HEK293T (cell line): ENCODE measurements around the gene FAM120B.
"Not testable (repeated sequence)": the region's sequence is repeated elsewhere in the genome, so short reads cannot be mapped to it uniquely, and the experiment has no call there.

Experiments used
- CTCF ChIA-PET: fragments of 350-600 bp; formaldehyde crosslinking; extraction: SDS; loops from one replicate; lab custom pipeline; 2021; ENCODE audit warnings: antibody characterized with exemption, inconsistent platforms; lab: Yijun Ruan, JAX
- POLR2A ChIA-PET: fragments of 350-600 bp; formaldehyde crosslinking; extraction: SDS; loops from one replicate; lab custom pipeline; 2020; ENCODE audit warnings: antibody characterized with exemption, inconsistent platforms; lab: Yijun Ruan, JAX
- DNase-seq: peaks from one replicate; pipeline ENCODE4 v3.0.0; 2012; ENCODE audit warnings: mixed read lengths; ENCODE audit errors: extremely low spot score
- ARNT ChIP-seq: fragments of 450-650 bp; IDR thresholded peaks from 2 replicates; pipeline ENCODE4 v1.6.1; 2017; ENCODE audit warnings: mild to moderate bottlenecking
- BHLHE40 ChIP-seq: fragments of 450-650 bp; IDR thresholded peaks from 2 replicates; pipeline ENCODE4 v1.6.1; 2016; ENCODE audit warnings: mild to moderate bottlenecking, moderate library complexity, borderline replicate concordance
- CTBP1 ChIP-seq: fragments of 450-650 bp; IDR thresholded peaks from 2 replicates; pipeline ENCODE4 v1.6.1; 2016; ENCODE audit warnings: borderline replicate concordance
- ELF4 ChIP-seq: fragments of 450-650 bp; IDR thresholded peaks from 2 replicates; pipeline ENCODE4 v1.6.1; 2017; ENCODE audit warnings: antibody characterized with exemption
- FOXA1 ChIP-seq: fragments of 450-650 bp; IDR thresholded peaks from 2 replicates; pipeline ENCODE4 v1.6.1; 2016; ENCODE audit warnings: mild to moderate bottlenecking
- FOXK2 ChIP-seq: fragments of 450-650 bp; IDR thresholded peaks from 2 replicates; pipeline ENCODE4 v1.6.1; 2016; ENCODE audit warnings: mild to moderate bottlenecking
- FOXM1 ChIP-seq: fragments of 450-650 bp; IDR thresholded peaks from 2 replicates; pipeline ENCODE4 v1.6.1; 2017; ENCODE audit warnings: mild to moderate bottlenecking, borderline replicate concordance
- HDGF ChIP-seq: fragments of 450-650 bp; IDR thresholded peaks from 2 replicates; pipeline ENCODE4 v1.6.1; 2017; ENCODE audit warnings: antibody characterized with exemption, borderline replicate concordance
- L3MBTL2 ChIP-seq: fragments of 450-650 bp; conservative IDR thresholded peaks from 2 replicates; pipeline ENCODE4 v1.6.1; 2016; ENCODE audit warnings: mild to moderate bottlenecking
- LEF1 ChIP-seq: fragments of 450-650 bp; IDR thresholded peaks from 2 replicates; pipeline ENCODE4 v1.6.1; 2017; ENCODE audit warnings: mild to moderate bottlenecking, borderline replicate concordance
- NFRKB ChIP-seq: fragments of 450-650 bp; IDR thresholded peaks from 2 replicates; pipeline ENCODE4 v1.6.1; 2016; ENCODE audit warnings: mild to moderate bottlenecking, moderate library complexity
- SP1 ChIP-seq: fragments of 450-650 bp; IDR thresholded peaks from 2 replicates; pipeline ENCODE4 v1.6.1; 2017
- SUZ12 ChIP-seq: fragments of 450-650 bp; IDR thresholded peaks from 2 replicates; pipeline ENCODE4 v1.6.1; 2016; ENCODE audit warnings: mild to moderate bottlenecking
- TARDBP ChIP-seq: fragments of 450-650 bp; IDR thresholded peaks from 2 replicates; pipeline ENCODE4 v1.6.1; 2016
- ZNF384 ChIP-seq: fragments of 450-650 bp; IDR thresholded peaks from 2 replicates; pipeline ENCODE4 v1.6.1; 2016
- TF ChIP-seq, protein P1 (sequence below): fragments of 450-650 bp; IDR thresholded peaks from 2 replicates; pipeline ENCODE4 v1.6.1; 2016

The FAM120B gene

DNA sequence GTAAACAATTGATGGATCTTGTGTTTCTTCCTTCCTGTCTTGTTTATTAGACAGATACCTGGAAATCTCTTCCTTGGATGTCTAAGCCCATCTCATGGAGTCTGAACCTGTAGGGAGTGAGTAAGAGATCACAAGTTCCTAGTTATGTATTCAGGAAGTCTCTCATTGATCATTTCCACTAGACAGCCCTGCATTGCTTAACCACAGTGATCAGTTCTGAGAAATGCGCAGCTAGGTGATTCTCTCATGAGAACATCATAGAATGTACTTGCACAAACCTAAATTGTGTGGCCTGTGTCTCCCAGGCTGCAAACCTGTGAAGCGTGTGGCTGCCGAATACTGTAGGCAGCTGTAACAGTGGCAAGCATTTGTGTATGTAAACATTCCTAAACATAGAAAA lies 39.1 kb downstream of the FAM120B start:
- ChIA-PET CTCF (no interaction called here), POLR2A (no interaction called here)
- no peak for TF ChIP-seq SP1
- TF ChIP-seq ZNF384 = no peak
- TF ChIP-seq, protein P1, sequence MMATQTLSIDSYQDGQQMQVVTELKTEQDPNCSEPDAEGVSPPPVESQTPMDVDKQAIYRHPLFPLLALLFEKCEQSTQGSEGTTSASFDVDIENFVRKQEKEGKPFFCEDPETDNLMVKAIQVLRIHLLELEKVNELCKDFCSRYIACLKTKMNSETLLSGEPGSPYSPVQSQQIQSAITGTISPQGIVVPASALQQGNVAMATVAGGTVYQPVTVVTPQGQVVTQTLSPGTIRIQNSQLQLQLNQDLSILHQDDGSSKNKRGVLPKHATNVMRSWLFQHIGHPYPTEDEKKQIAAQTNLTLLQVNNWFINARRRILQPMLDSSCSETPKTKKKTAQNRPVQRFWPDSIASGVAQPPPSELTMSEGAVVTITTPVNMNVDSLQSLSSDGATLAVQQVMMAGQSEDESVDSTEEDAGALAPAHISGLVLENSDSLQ = no peak
- no peak for TF ChIP-seq ELF4
- no peak for TF ChIP-seq FOXA1
- no peak for TF ChIP-seq LEF1
- no peak for DNase-seq

DNA sequence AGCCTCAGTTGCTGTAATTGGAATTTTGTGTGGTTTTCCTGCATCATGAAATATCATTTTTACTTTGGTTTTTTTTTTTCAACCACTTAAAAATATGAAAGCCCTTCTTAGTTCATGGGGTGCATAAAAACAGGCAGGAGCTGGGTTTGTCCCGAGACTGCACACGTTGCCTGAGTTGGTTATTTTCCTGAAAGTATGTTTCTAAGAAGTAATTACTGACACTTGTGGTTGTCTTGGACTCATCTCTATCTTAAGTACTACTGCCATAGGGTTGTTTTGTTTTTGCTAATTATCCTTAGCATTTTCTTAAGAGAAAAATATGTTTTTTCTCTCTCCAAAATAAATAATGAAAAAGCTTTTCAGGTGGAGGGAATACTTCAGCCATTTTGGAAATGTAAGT lies 40.1 kb downstream of the FAM120B start:
- POLR2A ChIA-PET = no interaction called here
- CTCF ChIA-PET = no interaction called here
- TF ChIP-seq HDGF (no peak), SP1 (no peak), LEF1 (no peak), ZNF384 (no peak), BHLHE40 (no peak), FOXM1 (no peak), TARDBP (no peak), FOXA1 (no peak)
- TF ChIP-seq, protein P1 = no peak
- DNase-seq = no peak

DNA sequence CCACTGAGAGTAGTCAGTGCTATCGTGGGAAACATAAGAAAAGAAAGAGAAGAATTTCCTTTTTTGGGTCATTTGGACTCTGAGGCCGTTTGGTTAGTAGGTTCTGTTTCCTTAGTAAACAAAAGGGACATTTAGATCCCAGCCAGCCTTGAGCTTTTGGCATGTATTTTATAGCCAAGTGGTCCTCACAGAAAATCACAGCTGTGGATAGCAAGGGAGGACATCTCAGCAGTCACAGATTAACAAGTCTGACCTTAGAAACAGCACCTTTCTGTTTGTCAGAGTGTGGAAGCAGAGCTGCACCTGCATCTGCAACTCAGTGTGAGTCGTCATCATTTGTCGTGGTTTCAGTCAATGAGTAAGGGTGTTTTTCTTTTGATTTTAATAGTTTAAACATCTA lies 40.5 kb downstream of the FAM120B start:
- DNase-seq = no peak
- POLR2A ChIA-PET = no interaction called here
- CTCF ChIA-PET = no interaction called here
- TF ChIP-seq ZNF384 = no peak
- TF ChIP-seq, protein P1 = no peak
- TF ChIP-seq FOXA1 = no peak
- TF ChIP-seq L3MBTL2 = no peak
- no peak for TF ChIP-seq SUZ12
- TF ChIP-seq FOXM1 = no peak
- no peak for TF ChIP-seq CTBP1
- no peak for TF ChIP-seq FOXK2
- no peak for TF ChIP-seq NFRKB
- TF ChIP-seq SP1 = no peak
- no peak for TF ChIP-seq ARNT

DNA sequence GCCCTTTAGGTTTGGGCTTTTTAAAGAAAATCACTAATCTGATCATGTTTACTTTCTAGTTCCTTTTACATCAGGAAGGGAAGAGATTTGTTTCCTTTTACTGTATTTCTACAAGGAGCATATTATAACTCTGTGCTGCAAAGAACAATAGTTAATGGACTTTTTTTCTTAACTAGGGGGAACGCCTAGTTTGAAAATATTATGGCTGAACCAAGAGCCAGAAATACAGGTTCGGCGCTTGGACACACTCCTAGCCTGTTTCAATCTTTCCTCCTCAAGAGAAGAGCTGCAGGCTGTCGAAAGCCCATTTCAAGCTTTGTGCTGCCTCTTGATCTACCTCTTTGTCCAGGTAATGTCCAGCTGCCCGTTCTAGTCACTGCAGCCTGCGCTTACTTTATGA lies 41.4 kb downstream of the FAM120B start:
- CTCF ChIA-PET = no interaction called here
- DNase-seq = no peak
- POLR2A ChIA-PET = no interaction called here
- no peak for TF ChIP-seq FOXM1
- TF ChIP-seq FOXA1 = no peak
- TF ChIP-seq, protein P1 = no peak
- TF ChIP-seq ELF4 = no peak
- no peak for TF ChIP-seq NFRKB
- no peak for TF ChIP-seq L3MBTL2
- TF ChIP-seq SUZ12 = no peak
- TF ChIP-seq SP1 = no peak
- no peak for TF ChIP-seq TARDBP
- TF ChIP-seq BHLHE40 = no peak
- no peak for TF ChIP-seq CTBP1
- no peak for TF ChIP-seq LEF1
- TF ChIP-seq HDGF = no peak
- no peak for TF ChIP-seq ARNT

DNA sequence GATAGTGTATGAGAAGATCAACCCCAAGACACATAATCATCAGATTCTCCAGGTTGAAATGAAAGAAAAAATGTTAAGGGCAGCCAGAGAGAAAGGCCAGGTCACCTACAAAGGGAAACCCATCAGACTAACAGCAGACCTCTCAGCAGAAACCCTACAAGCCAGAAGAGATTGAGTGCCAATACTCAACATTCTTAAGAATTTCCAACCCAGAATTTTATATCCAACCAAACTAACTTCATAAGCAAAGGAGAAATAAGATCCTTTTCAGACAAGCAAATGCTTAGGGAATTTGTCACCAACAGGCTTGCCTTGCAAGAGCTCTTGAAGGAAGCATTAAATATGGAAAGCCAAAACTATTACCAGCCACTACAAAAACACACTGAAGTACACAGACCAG lies 44.9 kb downstream of the FAM120B start:
- CTCF ChIA-PET, POLR2A ChIA-PET, DNase-seq: not testable (repeated sequence)

DNA sequence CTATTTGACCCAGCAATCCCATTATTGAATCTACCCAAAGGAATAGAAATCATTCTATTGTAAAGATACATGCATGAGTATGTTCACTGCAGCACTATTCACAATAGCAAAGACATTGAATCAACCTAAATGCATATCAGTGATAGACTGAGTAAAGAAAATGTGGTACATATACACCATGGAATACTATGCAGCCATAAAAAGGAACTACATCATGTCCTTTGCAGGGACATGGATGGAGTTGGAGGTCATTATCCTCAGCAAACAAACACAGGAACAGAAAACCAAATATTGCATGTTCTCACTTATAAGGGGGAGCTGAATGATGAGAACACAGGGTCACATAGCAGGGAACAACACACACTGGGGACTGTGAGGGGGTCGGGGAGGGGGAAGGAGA lies 48.6 kb downstream of the FAM120B start:
- POLR2A ChIA-PET, CTCF ChIA-PET: not testable (repeated sequence)

DNA sequence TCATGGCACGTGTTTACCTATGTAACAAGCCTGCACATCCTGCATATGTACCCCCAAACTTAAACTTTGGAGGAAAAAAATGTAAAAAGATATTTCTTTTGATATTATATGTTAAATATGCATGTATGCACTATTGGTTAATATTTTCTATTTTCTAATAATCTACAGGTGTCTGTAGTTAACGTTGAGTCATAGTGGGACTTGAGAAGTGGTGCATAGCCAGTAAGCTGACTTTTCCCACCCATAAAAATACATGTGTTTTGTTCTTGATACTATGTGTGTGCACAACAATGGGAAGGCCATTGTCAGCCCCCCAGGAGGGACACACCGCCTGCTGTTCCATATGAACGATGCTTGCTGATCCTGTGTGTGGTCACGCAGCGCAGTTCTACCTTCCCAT lies 49.1 kb downstream of the FAM120B start:
- no peak for DNase-seq
- ChIA-PET CTCF (no interaction called here), POLR2A (no interaction called here)
- TF ChIP-seq NFRKB = no peak
- no peak for TF ChIP-seq SP1

More for the DNA sequence above, 48.6 kb downstream of the FAM120B start:
- not testable (repeated sequence) for DNase-seq

DNA sequence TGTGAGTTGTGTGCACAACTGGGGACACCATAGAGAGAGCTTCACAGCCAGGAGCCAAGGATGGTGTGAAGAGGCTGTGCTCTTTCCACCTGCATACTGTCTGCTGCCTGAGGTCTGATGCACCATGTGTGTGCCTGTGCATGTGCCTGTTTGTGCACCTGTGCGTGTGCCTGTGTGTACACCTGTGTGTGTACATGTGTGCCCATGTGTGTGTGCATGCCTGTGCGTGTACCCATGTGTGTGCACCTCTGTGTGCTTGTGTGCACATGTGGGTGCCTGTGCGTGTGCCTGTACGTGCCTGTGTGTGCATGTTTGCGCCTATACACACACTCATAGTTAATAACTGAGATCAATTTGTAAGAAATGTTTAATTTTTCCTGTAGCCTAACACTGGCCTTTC lies 51.3 kb downstream of the FAM120B start:
- CTCF ChIA-PET = no interaction called here
- POLR2A ChIA-PET = no interaction called here

More for the DNA sequence above, 51.3 kb downstream of the FAM120B start:
- DNase-seq = no peak
- TF ChIP-seq SUZ12 = no peak
- no peak for TF ChIP-seq FOXA1
- no peak for TF ChIP-seq ZNF384
- TF ChIP-seq BHLHE40 = no peak
- no peak for TF ChIP-seq TARDBP
- no peak for TF ChIP-seq L3MBTL2
- no peak for TF ChIP-seq ARNT
- no peak for TF ChIP-seq FOXM1
- TF ChIP-seq SP1 = no peak
- no peak for TF ChIP-seq HDGF
